AML-193 (cell line): ENCODE results near the gene CLEC11A.

ENCODE experiments used
- DNase-seq, 2 experiments: peaks; one replicate each; lab custom pipeline; 2025; lab: John Stamatoyannopoulos, UW

The CLEC11A gene, protein sequence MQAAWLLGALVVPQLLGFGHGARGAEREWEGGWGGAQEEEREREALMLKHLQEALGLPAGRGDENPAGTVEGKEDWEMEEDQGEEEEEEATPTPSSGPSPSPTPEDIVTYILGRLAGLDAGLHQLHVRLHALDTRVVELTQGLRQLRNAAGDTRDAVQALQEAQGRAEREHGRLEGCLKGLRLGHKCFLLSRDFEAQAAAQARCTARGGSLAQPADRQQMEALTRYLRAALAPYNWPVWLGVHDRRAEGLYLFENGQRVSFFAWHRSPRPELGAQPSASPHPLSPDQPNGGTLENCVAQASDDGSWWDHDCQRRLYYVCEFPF

GRCh38 chr19:50723069-50723468 lies at the start of gene CLEC11A:
TSS of gene CLEC11A (plus strand) at chr19:50723364. CDS start at chr19:50723526, 162 bp downstream.
- DNase-seq: no peak

GRCh38 chr19:50676625-50677197 lies 46.5 kb upstream of the CLEC11A start:
- no peak for DNase-seq

- no peak for DNase-seq
Observed at GRCh38 chr19:50677636-50678035, 45.5 kb upstream of the CLEC11A start.

DNA sequence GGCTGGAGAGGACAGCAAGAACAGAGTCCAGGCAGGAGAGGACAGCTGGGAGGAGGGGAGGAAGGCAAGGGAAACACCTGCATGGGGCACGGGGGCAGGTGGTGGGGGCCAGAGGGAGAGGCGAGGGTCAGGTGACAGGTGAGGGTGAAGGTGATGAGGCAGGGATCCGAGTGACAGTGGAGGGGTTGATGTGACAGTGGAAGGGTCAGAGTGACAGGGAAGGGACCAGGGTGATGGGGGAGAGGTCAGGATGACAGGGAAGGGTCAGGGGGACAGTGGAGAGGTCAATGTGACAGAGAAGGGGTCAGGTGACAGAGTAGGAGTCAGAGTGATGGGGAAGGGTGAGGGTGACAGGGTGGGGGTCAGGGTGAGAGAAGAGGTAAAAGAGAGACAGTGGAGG lies 44.8 kb upstream of the CLEC11A start:
- DNase-seq: no peak

DNA sequence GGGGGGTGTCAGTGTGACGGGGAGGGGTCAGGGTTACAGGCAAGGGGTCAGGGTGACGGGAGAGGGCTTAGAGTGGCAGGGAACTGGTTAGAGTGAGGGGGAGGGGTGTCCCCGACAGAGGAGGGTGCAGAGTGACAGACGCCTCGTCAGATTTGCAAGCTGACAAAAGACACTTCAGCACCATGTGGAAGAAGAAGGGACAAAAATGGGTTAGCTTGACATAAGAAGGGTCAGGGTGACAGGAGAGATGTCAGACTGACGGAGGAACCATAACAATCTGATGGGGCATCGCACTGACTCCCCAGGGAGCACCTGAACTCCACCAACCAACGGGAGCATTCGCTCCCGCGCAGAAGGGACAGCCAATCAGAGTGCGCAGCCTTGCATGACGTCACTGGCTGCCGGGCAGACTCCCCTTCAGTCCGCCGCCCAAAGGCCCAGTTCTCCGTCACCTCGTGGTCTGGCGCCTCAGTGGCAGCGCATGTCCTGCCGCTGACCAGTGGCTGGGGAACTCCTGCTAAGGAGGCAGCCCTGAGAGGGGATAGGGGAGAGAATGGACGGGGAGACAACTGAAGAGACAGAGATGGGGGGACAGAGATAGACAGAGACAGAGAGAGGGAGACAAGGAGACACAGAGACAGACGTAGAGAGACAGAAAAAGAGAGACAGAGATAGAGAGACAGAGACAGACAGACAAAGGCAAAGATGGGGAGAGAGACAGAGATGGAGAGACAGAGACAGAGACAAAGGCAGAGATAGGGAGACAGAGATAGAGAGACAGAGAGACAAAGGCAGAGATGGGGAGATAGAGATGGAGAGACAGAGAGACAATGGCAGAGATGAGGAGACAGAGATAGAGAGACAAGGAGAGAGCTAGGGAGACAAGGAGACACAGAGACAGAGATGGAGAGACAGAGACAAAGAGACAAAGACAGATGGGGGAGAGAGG lies 43.7 kb upstream of the CLEC11A start:
- DNase-seq: no peak

GRCh38 chr19:50686310-50687032 lies 36.7 kb upstream of the CLEC11A start:
- DNase-seq: no peak

DNA sequence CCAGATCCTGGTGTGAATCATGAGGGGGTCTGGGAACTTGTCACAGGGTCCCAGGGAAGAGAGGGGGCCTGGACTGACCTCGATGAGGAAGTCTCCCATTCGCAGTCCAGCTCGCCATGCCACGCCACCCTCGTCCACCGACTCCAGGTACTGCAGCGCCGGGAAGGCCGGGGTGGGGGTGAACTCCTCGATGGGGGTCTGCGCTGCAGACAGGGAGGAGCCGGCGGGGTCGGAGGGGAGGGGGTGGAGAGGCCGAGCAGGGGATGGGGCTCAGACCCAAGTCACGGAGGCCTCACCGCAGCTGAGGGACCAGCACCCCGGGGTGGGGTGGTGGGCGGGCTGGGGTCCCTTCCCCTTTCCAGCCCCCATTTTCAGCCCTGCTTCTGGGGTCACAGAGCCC lies 34.4 kb upstream of the CLEC11A start:
- no peak for DNase-seq

- DNase-seq: no peak
Observed at GRCh38 chr19:50690439-50690838, 32.7 kb upstream of the CLEC11A start.

GRCh38 chr19:50693064-50693975 lies 29.8 kb upstream of the CLEC11A start:
- DNase-seq: no peak

DNA sequence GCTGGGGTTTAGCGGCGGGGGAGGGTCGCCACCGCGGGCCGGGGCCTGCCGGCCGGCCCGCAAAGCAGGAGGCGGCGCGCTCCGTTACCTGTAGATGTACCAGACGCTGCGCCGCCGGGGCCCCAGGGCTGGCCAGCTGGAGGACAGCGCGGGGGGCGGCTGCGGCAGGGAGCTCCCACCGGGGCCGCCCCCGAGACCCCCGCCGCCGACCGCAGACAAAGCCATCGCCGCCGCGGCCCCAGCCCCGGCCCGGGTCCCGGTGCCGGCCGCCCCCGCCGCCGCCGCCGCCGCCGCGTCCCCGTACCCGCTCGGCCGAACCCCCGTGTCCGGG lies 28.4 kb upstream of the CLEC11A start:
- DNase-seq: no peak

DNA sequence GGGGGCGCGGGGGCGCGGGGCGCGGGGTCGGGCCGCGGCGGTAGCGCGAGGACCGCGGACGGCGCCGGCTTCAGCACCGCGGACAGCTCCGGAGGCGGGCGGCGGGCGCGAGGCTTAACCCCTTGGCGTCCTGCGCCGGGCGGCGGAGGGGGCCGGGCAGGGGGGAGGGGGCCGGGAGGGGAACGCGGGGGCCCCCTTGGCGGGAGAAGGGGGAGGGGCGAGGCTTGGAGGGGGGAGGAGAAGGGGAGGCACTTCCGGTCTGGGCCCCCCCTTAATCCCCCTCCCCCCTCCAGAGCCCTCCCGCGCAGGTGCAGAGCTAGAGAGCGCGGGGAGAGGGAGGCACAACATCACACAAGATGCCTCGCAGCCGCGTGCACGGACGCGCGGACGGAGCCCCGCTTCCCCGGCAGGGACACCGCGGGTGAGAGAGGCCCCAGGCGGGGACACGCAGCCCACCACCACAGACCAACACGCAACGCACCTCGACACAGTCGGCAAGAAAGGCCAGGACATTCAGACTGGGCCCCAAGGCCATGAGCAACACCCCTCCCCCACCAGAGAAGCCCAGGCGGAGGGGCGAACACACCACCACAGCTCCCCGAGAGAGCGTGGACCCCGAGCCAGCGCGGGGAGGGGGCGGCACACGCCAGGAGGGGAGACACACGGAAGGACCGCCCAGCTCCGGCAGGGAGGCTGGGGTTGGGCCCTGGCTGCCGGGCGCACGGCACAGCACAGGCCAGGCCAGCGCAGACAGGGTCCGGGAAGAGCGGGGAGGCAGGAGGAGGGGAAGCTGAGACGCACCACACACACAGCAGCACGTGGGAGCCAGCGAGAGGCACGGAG lies 27.7 kb upstream of the CLEC11A start:
- DNase-seq: no peak

GRCh38 chr19:50696094-50696483 lies 27.1 kb upstream of the CLEC11A start:
- DNase-seq: no peak

- DNase-seq: no peak
Observed at GRCh38 chr19:50697414-50698124, 25.6 kb upstream of the CLEC11A start.

DNA sequence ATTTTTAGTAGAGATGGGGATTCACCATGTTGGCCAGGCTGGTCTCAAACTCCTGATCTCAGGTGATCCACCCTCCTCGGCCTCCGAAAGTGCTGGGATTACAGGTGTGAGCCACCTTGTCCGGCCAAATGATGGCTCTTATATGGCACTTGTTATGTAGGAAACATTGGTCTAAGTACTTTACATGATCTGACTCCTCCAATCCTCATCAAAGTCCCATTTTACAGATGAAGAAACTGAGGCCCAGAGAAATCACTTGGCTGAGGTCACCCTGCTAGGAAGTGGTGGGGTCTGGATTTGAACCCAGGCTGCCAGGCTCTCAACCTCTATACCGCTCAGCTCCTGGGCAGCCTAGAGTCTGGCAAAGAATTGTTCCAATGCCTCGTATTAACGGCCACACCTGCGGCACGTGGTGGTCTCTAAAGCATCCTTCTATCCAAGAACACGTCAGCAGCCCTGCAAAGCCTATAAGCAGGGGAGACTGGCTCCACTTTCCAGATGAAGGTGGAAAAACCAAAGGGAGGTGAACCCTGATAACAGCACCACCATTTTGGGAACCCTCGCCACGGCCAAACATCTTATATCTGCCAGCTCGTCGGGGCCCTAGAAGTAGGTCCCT lies 21.7 kb upstream of the CLEC11A start:
- no peak for DNase-seq

GRCh38 chr19:50702158-50702870 lies 20.9 kb upstream of the CLEC11A start:
- no peak for DNase-seq

DNA sequence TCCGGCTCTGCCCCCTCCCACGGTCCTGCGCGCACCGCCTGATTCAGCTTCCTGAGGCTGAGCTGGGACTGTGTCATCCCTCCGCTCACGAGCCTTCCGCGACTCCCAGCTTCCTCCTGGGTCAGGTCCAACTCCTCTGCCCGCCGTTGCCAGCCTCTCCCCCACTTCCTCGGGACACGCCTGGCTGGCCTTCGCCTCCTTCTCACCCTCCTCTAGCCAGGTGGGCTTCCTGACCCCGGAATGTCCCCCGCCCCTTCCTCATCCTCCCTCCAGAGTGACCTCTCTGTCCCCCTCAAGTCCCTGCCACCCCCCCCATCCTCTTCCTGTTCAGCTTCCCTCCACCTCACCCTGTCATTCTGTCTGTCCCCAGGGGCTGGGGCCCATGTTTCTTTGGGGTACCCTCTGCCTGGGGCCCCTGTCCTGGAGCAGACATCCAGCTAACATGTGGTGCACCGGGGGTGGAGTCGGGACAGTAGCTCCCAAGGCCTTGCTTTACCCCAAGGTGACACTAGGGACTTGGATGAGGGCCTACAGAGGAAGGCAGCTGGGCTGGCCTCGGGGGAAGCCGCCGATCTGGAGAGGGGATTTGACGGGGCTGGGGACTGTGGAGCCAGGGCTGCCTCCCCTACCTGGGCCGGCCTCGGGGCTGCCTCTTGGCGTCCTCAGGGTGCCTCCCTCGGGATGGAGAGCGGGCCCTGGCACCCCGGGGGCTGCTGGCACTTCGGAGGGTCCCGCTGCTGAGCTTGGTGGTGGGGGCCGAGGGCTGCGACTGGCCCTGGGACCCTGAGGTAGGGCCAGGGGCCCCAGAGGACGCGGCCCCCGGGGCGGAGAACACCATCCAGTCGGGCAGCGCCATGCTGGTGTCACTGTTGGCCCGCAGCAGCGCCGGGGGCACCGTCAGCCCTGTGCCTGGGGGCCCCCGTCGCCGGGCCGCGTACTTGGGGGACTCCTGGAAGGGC lies 20.0 kb upstream of the CLEC11A start:
- peak; percentile 27 to 32 for DNase-seq
